ENCODE measurements around the gene KIF26A. TPM values are rescaled to one million over a fixed set of nuclear protein-coding genes. Genes with fewer than 3 reads are reported as not detected.

KIF26A gene
- total RNA-seq, 1 donor from 2014 or later, result 0.46 TPM

Other genes starting within 250 kb of the KIF26A start
- 0.29 and 2.7 TPM in 2 replicates for gene TDRD9, start 210.1 kb upstream of the KIF26A start, total RNA-seq
- not detected in 2 replicates for gene RD3L, start 196.1 kb upstream of the KIF26A start, total RNA-seq
- gene ASPG, start 52.9 kb upstream of the KIF26A start, total RNA-seq, result not detected in 2 replicates

Measured in epithelial cell of proximal tubule (primary cell).